EH (cell line): ENCODE data around the gene PXMP4.

ENCODE experiments used
- DNase-seq: peaks from one replicate; pipeline ENCODE4 v3.0.0-alpha.2; 2015; ENCODE audit warnings: low read depth

The PXMP4 gene

GRCh38 chr20:33732166-33732970 is 12.3 kb upstream of the PXMP4 start:
- no peak for DNase-seq

- DNase-seq = peak; percentile 87
These were observed 11.6 kb upstream of the PXMP4 start, which contains the start of gene ZNF341 for GRCh38 chr20:33731693-33732165. ZNF341 (plus strand) TSS chr20:33731996; CDS start chr20:33732022, 26 bp downstream.

GRCh38 chr20:33730946-33731692 is 11.0 kb upstream of the PXMP4 start:
- DNase-seq = no peak

DNA sequence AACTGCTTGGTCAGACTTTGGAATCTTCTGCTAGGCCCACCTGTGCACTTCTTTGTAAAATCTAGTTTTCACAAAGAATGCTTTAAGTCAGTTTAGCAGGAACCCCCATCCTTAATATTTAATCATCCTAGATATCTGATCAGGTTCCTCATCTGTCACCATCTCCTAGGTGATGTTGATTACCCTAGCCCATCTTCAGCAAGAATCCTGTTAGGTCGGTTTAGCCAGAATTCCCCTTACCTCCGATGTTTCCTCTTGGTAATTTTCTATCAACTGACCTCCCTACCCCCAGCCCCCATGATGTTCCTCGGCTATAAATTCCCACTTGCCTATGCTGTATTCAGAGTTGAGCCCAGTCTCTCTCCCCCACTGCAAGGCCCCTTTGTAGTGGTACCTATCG is 9.0 kb upstream of the PXMP4 start:
- no peak for DNase-seq

GRCh38 chr20:33728463-33728862 is 8.4 kb upstream of the PXMP4 start:
- DNase-seq = no peak

DNA sequence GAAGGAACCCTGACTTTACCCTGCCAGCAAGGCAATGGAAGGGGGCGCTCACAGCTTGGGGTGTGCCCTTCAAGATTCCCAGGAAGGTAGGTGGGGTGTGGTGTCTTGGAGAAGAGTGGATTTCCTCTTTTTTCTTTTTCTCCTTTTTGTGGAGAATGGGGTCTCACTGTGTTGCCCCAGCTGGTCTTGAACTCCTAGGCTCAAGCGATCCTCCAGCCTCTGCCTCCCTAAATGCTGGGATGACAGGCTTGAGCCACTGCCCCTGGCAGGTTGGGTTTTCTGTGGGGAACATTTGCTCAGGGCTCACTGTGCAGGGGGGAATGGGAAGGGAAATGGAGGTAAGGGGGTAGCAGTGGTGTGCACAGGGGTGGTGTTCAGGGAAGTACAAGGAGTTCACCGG is 7.7 kb upstream of the PXMP4 start:
- DNase-seq = no peak

DNA sequence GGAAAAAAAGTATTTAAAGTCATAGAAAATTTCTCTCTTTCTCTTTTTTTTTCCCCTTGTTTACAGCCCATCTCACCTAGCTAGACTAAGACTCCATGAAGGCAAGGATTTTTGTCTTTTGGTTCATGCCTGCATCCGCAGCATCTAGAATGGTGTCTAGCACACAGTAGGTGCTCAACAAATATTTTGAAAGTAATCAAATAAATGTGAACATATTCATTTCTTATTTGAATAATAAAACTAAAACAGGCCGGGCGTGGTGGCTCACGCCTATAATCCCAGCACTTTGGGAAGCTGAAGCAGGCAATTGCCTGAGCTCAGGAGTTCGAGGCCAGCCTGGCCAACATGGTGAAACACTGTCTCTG is 7.0 kb upstream of the PXMP4 start:
- DNase-seq = no peak

DNA sequence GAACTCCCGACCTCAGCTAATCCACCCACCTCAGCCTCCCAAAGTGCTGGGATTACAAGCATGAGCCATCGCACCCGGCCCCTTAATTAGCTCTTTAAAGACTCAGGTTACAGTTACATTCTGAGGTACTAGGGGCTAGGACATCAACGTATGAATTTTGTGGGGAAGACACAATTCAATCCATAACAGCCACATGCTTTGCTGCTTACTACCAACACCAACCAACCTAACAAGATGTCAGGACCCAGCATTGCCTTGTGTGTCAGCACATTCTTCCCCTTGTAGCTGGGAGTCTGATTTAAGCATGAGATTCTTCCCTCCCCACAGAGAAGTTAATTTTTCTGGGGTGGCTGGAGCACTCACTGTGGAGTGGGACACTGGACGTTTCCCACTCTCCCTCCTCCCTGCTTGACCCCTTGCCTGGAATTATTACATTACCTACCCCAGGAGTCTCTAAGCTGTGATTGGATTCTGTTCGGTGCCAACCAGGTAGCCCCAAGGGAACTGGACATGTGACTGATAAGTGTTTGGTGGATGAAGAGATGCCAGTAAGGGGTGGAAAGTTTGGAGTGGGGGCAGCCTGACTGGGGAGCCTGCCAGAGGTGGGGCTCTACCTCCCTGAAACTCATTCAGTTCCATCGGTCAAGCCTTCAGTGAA is 5.6 kb upstream of the PXMP4 start:
- peak; percentile 18 for DNase-seq

- DNase-seq = no peak
These were observed 4.5 kb upstream of the PXMP4 start for GRCh38 chr20:33724439-33725094.

- no peak for DNase-seq
These were observed 1.5 kb upstream of the PXMP4 start for GRCh38 chr20:33721391-33722140.

- DNase-seq = no peak
These were observed 677 bp downstream of the PXMP4 start for GRCh38 chr20:33719277-33719988.

DNA sequence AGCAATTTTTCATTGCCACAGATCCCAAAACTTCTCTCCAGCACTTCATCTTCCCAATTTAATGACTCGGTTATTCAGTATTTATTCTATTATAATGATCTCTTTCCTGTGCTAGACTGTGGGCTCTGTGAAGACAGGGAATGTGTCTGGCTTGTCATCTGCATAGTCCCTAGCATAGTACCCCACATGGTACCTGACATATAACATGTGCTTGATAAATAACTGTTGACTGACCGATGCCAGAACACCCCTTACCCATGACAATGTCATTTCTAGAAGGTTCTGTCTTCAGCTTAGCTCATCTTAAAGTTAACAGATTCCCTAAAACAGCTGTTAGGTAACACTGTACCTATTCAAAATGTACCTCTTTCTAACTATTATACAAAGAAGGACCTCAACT is 3.6 kb downstream of the PXMP4 start:
- no peak for DNase-seq

DNA sequence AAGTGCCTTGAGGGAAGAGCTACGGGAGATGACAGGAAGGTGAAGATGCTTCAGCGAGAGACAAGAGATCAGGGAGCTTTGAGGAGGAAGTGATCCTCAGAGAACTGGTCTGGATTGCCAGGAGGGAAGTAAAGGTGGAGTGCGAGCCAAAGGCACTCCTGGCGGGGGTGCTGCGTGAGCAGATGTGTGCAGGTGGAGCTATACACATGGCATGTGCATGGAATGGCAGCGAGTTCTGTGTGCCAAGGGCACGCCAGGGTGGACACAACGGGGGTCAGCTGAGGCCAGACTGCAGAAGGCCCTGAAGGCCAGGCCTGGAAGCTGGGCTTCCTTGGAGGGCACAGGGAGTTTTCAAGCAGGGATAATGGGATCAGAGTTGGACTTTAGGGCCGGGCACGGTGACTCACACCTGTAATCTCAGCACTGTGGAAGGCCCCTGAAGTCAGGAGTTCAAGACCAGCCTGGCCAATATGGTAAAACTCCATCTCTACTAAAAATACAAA is 6.2 kb downstream of the PXMP4 start:
- no peak for DNase-seq

GRCh38 chr20:33711446-33711738 is 8.7 kb downstream of the PXMP4 start:
- no peak for DNase-seq

DNA sequence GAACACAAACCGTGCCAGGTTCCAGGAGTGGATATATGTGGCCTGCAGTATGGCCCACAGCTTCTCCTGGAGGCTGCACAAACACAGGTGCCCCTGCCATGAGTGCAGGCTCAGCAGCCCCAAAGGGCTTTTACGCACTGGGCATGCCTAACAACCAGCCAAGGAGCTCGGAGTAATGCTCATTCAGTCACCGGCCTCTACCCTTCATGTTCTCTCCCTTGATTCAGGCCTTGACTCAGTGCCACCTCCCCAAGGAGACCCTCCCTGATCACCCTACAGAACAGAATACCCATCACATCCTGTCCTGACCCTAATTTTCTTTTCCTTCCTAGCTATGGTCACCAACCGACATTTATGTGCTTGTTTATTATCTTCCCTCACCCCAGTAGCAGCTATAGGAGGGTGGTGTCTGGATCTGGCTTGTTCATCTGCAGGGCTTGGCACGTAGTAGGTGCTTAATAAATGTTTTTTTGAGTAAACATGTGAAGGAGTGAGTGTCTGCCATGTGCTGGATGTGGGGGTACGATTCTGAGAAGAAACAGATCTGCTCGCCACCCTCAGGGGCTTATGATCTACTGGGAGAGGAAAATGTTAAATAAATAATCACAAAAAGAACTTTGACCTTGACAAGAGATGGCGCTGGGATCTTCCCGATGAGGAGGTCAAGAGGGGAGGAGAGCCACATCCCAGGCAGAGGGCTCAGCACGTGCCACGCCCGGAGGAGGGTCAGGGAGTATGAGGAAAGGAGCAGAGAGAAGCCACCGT is 9.2 kb downstream of the PXMP4 start:
- no peak for DNase-seq

DNA sequence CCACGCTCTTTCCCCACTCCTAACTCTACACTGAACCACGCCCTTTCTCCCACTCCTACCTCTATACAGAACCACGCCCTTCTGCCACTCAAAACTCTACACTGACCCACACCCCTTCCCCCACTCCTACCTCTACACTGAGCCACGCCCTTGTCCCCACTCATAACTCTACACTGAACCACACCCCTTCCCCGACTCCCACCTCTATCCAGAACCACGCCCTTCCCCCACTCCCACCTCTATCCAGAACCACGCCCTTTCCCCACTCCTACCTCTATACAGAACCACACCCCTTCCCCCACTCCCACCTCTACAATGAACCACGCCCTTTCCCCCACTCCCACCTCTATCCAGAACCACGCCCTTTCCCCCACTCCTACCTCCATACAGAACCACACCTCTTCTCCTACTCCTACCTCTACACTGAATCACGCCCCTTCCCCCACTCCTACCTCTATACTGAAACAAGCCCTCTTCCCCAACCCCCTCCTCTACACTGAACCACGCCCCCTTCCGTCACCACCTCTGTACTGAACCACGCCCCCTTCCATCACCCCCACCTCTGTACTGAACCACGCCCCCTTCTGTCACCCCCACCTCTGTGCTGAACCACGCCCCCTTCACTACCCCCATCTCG is 10.1 kb downstream of the PXMP4 start:
- DNase-seq = no peak

DNA sequence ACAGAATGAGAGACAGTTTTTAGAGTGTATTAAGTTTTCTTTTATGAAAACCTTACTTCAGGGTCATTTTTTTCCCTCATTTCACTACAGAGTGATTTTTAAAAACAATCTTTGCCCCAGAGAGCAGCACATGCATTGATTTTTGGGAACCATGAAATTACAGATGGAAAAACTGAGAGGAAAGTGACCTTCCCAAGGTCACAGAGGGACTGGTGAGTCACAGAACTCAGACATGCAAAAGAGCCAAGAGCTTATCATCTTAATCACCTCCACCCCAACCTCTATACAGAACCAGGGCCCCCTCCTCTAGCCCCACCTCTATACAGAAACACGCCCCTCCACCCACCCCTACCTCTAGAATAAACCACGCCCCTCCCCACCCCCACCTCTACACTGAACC is 10.7 kb downstream of the PXMP4 start:
- DNase-seq = no peak

DNA sequence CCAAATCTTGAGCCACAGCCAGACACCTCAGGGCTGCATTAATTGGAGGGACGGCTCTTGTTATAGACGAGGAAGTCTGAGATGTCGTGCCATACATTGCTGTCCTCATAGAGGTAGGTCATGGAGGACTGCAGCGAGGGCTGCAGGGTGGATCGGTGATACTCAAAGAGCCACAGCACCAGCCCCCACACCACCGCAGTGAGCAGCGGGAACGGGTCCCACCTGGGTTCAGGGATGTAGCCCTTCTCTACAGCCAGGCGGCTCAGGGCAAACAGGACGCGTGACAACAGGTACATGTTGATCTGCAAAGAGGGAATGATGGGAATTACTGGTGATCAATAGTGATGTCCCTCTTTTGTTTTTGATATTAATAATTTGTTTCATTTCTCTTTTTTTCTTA is 12.4 kb downstream of the PXMP4 start:
- no peak for DNase-seq

- no peak for DNase-seq
These were observed 15.7 kb downstream of the PXMP4 start for GRCh38 chr20:33704197-33704924.
